GM21825 (cell line): ENCODE results near the gene VLDLR.

Experiments
- ATAC-seq: cut with Tn5 transposase; IDR thresholded peaks from one replicate; pipeline ENCODE4 v1.9.1; 2021; ENCODE audit warnings: mild to moderate bottlenecking, moderate library complexity; ENCODE audit not compliant: unreplicated experiment

Gene VLDLR

GRCh38 chr9:2662496-2662895, 40.9 kb downstream of the VLDLR start:
- no peak for ATAC-seq

DNA sequence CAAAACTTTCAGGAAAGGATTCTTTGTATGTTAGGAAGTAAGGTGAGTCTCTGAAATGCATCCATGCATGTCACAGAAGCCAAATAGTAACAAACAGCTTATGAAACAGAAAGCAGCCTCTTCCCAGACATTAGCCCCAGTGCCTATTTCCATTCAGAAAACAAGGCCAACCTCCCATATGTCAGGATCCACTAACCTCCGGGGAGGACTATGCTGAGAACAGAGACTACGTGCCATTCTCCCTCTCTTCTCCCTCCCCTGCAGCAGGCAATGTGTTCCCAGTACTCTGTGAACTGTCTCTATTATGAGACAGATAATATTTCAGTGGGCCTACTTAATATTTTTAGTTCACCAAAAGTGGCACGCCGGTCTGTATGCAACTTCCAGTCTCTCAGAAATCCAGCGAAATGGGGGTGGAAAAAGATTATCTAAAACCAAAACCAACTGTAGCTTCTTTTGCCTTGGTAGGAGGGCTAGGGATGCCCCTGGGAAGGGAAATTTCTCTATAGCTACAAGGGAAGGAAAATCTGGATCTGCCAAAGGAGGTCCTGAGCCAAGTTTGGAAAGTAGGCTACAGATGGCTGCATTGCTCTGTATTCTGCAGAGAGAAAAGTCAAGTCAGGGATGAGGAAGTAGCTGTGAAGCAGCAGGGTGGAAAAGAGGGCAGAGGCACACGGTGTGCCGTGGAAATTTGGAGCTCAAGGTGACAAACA, 42.0 kb downstream of the VLDLR start:
- no peak for ATAC-seq

- ATAC-seq: no peak
Measured at GRCh38 chr9:2664174-2665065, 42.8 kb downstream of the VLDLR start.

GRCh38 chr9:2666569-2666968, 45.0 kb downstream of the VLDLR start:
- no peak for ATAC-seq

DNA sequence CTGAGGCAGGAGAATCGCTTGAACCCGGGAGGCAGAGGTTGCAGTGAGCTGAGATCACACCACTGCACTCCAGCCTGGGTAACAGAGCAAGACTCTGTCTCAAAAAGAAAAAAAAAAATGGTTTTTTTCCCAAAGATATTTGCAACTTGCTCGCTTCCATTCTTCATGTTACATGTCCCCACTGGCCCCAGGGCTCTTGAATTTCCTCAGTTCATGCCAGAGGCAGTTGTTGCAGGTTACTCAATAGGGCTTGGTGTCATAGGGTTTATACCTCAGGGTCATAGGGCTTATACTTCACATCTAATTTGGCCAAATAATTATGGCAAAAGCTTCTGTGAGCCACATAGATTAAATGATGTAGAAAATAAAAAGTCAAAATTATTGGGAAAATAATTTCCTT, 51.6 kb downstream of the VLDLR start:
- ATAC-seq: no peak

DNA sequence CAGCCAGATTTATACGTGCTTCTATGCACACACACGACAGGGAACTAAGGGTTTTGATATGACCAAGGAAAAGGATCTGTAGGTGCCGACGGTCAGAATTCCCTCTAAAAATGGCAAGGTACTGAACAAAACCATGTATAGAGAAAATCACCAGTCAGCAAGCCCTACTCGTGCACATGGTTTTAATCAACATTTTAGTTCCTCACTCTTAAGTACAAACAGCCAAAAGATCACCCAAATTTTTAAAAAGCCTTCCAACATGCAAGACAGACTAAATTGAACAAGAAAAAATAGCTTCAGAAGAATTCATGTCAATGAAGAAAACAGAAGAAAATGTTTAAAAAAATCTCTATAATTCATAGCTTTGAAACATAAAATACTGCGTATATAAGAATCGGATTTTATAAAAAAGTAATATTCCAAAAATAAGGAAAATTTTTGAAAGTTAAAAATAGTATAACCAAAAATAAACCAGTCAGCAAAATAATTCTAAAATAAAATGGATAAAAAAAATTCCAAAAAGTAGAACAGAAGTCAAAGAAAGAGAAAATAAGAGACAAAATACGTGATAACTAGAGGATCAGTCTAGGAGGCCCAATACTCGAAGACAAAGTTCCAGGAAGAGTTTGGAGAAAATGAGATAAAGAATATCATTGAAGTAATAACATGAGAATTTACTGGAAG, 52.7 kb downstream of the VLDLR start:
- no peak for ATAC-seq

DNA sequence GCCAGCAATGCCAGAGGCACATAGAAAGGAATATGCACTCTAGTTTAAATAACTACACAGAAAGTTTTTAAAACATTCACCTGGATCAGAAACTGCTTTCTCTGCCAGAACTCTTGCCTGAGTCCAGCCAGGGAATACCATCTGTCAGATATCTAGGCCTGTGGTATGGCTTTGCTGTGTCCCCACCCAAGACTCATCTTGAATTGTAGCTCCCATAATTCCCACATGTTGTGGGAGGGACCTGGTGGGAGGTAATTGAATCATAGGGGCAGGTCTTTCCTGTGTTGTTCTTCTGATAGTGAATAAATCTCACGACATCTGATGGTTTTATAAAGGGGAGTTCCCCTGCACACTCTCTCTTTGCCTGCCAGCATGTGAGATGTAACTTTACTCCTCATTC, 54.2 kb downstream of the VLDLR start:
- no peak for ATAC-seq

- no peak for ATAC-seq
Measured at GRCh38 chr9:2676466-2676865, 54.9 kb downstream of the VLDLR start.

DNA sequence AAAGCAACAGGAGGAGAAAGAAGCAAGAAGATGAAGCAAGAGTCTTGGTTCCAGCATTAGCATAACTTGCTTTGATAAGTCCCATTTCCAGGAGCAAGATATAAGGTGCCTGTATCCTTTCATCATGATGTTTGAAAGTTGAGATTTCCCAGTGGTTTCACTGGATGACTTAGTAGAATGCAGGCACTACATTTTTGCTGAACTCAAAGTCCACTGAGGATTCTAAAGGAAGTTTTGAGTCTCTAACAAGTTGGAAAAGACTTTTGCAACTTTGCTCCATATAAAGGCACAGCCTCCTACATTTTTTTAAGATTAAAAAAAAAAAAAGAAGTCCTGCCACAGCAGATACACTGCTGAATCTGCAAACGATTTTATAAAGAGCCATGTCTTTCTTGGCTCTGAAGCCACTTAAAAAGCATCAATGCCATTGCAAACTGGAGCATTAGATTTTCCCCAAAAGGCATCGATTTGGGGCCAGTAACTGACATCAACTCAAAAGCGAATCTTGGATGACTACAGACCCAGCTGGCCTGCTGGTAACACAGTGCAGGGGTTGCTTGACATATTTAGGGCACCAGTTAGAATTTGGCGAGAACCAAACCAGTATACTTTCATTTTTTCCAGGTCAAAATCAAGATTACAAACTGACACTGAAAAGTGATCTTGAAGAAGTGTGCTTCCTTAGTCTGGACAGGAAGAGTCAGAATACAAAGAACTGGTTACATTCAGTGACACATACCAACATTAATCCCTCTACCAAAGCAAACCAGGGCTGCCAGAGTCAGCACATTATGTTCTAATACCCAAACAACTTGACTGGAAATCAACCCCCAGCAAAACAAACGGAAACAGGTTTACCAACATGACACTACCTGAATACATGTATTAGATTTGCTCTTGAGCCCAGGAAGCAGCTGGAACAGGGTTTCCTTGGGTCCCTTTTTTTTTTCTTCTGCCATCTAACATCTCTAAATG, 56.6 kb downstream of the VLDLR start:
- no peak for ATAC-seq

DNA sequence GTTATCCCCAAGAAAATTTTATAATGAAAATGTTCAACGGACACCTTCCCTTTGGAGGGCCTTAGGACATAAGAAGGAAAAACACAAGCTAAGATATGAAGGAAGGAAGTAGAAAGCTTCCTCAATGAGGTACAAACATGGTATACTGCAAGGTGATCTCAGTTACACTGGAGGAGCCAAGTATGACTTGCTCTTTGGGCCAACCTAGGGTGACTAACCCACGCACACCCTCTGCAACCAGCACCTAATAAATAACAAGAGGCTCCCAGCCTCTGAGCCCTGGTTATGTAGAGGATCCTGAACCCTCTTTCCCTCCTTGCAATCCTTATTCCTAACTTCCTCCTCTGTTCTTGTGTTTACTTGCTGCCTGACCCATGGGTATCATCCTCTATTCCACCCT, 57.4 kb downstream of the VLDLR start:
- ATAC-seq: no peak

DNA sequence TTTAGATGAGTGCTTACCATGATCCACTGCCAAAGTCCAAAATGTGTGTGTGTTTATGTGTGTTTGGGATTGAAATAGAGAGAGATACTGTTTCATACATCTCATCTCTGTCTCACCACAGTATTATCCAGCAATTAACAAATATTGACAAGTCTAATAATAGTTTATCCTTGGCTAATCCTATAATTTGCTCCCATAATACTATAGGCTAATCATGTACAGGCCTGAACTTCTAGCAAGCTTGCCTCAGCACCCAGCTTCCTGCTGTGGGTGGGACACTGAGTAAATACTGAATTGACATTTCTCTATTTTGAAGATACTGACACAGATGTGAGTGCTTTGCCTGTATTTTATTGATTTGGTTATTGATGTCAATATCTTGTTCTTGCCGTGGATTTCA, 60.4 kb downstream of the VLDLR start:
- no peak for ATAC-seq

GRCh38 chr9:2686911-2687310, 65.3 kb downstream of the VLDLR start:
- no peak for ATAC-seq

GRCh38 chr9:2688636-2689035, 67.0 kb downstream of the VLDLR start:
- no peak for ATAC-seq

DNA sequence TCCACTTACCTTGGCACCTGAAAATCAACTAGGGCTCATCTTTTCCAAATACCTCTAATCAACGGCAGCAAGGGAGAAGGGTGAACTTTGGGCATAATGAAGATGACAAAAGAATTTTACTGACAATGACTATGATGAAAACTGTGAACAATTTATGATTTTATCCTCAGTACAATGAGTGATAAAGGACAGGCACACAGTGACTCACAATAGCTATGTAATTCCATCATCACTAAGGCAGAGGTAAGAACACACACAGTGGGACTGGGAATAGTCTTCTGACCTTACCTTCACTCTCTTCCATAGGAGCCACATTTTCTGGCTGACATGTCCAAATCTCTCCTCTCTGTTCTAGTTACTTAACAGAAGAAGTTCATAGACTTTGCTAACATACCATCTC, 69.6 kb downstream of the VLDLR start:
- no peak for ATAC-seq

- no peak for ATAC-seq
Measured at GRCh38 chr9:2691626-2692025, 70.0 kb downstream of the VLDLR start.

DNA sequence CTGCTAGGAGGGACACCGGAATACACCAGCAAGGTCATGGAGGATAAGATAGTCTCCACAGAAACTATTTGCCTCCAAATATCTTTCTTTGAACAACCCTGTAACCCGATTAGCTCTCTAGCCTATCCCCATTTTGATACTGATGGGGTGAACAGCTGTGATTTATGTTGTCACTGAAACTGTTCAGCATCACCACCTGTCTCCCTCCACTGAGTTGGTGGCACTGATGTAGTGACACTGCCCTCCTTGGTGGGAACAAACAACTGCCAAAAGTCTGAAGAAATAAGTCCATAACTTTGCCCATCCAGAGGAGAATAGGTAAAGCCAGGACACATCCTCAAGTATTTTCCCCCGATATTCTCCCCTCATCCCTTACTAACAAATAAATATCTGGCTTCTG, 71.5 kb downstream of the VLDLR start:
- no peak for ATAC-seq

GRCh38 chr9:2697492-2697891, 75.9 kb downstream of the VLDLR start:
- ATAC-seq: peak; percentile 87

DNA sequence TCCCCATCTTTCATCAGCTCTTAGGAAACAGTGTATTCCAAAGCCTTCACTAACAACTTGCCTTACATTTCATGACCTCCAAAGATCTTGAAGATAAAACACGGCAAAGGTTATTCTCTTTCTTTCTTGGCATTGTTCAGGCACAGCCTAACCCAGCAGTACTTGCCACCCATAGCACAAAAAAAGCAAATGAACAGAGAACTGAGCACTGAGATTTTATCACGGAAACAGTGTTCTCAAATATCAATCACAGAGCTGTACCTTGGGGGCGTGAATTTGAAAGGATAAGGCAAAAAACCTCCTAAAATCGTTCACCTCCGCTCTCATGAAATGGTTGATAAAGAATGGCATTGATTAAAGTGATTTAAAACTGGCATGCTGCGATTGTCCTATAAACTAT, 78.8 kb downstream of the VLDLR start:
- ATAC-seq: no peak

- no peak for ATAC-seq
Measured at GRCh38 chr9:2700909-2701550, 79.4 kb downstream of the VLDLR start.

- no peak for ATAC-seq
Measured at GRCh38 chr9:2704504-2704903, 82.9 kb downstream of the VLDLR start.
